ENCODE measurements around the gene SLC39A11.

SLC39A11 gene

DNA sequence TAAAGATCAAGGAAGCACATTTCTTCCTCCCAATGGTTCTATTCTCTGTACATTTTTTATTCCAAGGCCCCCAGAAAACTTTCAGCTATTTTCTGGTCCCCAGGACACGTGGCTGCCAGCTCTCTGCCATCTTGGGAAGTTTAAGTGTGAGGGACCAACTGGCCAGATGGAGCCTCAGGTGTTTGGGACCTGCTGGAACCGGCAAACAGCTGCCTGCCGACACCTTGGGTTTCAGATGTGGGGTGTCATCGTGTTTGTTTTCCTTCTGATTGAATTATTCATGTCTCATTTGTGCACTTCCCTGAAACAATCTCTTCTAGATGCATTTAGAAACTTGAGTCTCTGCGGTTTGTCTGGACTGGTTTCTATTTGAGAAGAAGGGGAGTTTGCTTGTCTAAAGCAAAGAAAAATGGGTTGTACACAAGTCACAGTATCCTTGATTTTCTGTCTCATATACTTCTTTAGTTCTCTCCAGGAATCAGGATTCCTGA is 386.5 kb downstream of the SLC39A11 start:
- POLR2A ChIA-PET, result no interaction called here
- DNase-seq (ENCODE audit: extremely low spot score), result no peak
- CTCF ChIA-PET, result no interaction called here
- TF ChIP-seq ELF4 (IDR thresholded peaks at IDR 0.05) (no peak), ARNT (IDR thresholded peaks at IDR 0.05) (no peak), ZNF384 (IDR thresholded peaks at IDR 0.05) (no peak), FOXA1 (IDR thresholded peaks at IDR 0.05) (no peak), NFRKB (IDR thresholded peaks at IDR 0.05) (no peak), LEF1 (IDR thresholded peaks at IDR 0.05; ENCODE audit: borderline replicate concordance) (no peak), CTBP1 (IDR thresholded peaks at IDR 0.05; ENCODE audit: borderline replicate concordance) (no peak), FOXK2 (IDR thresholded peaks at IDR 0.05) (no peak), SUZ12 (IDR thresholded peaks at IDR 0.05) (no peak), TARDBP (IDR thresholded peaks at IDR 0.05) (no peak), L3MBTL2 (conservative IDR thresholded peaks at IDR 0.05) (no peak), FOXM1 (IDR thresholded peaks at IDR 0.05; ENCODE audit: borderline replicate concordance) (no peak)

DNA sequence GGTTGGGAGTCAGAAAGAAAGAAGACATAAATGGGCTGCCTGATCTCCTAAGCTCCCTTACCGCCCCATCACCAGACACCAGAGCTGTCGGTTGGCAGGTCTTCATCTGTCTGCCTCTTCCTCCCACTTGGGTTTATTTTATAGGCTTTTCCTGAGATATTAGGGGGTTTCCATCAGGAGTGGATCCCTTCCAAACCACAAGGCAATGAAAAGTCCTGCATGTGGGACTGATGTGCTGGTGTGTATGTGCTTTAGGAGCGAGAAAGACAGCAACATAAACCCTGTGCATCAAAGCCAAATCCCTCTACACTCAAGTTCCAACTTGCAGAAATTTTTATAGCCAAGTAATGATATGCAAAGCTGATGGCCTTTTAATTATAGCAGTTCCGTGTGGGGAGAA is 389.5 kb downstream of the SLC39A11 start:
- POLR2A ChIA-PET, result no interaction called here
- CTCF ChIA-PET, result no interaction called here
- TF ChIP-seq FOXA1 (IDR thresholded peaks at IDR 0.05) (no peak), CTBP1 (IDR thresholded peaks at IDR 0.05; ENCODE audit: borderline replicate concordance) (no peak), FOXM1 (IDR thresholded peaks at IDR 0.05; ENCODE audit: borderline replicate concordance) (no peak), FOXK2 (IDR thresholded peaks at IDR 0.05) (no peak), LEF1 (IDR thresholded peaks at IDR 0.05; ENCODE audit: borderline replicate concordance) (no peak), L3MBTL2 (conservative IDR thresholded peaks at IDR 0.05) (no peak), NFRKB (IDR thresholded peaks at IDR 0.05) (no peak), ZNF384 (IDR thresholded peaks at IDR 0.05) (no peak), BHLHE40 (IDR thresholded peaks at IDR 0.05; ENCODE audit: borderline replicate concordance) (no peak), SP1 (IDR thresholded peaks at IDR 0.05) (no peak), SUZ12 (IDR thresholded peaks at IDR 0.05) (no peak), HDGF (IDR thresholded peaks at IDR 0.05; ENCODE audit: borderline replicate concordance) (no peak), TARDBP (IDR thresholded peaks at IDR 0.05) (no peak), ELF4 (IDR thresholded peaks at IDR 0.05) (no peak), ARNT (IDR thresholded peaks at IDR 0.05) (no peak)
- TF ChIP-seq, protein P1, sequence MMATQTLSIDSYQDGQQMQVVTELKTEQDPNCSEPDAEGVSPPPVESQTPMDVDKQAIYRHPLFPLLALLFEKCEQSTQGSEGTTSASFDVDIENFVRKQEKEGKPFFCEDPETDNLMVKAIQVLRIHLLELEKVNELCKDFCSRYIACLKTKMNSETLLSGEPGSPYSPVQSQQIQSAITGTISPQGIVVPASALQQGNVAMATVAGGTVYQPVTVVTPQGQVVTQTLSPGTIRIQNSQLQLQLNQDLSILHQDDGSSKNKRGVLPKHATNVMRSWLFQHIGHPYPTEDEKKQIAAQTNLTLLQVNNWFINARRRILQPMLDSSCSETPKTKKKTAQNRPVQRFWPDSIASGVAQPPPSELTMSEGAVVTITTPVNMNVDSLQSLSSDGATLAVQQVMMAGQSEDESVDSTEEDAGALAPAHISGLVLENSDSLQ (IDR thresholded peaks at IDR 0.05), result no peak
- no peak for DNase-seq (ENCODE audit: extremely low spot score)

DNA sequence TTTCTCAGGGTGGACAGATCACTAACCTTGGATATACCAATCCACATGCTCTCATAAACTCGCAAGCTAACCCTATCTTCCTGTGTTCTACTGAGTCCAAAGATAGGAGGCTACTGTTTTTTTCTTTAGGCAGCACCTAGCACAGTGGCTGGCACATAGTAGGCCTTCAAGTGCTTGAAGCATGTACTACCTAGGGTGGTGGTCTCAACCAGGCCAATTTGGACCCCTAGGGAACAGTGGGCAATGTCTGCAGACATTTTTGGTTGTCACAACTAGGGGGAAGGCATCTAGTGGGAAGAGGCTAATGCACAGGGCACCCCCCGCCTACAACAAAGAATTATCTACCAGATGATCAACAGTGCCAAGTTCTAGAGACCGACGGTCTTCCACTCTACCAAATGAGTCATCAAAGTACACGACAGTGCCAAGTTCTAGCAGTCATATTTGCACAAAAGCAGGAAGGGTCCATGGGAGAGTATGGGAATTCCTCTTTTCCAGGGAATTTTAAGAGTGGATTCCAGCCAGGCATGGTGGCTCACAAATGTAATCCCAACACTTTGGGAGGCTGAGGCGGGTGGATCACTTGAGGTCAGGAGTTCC is 390.3 kb downstream of the SLC39A11 start:
- ChIA-PET POLR2A (no interaction called here), CTCF (no interaction called here)
- DNase-seq (ENCODE audit: extremely low spot score), result no peak
- TF ChIP-seq BHLHE40 (IDR thresholded peaks at IDR 0.05; ENCODE audit: borderline replicate concordance) (no peak), FOXA1 (IDR thresholded peaks at IDR 0.05) (no peak), SP1 (IDR thresholded peaks at IDR 0.05) (no peak), ZNF384 (IDR thresholded peaks at IDR 0.05) (no peak)
- TF ChIP-seq, protein P1 (IDR thresholded peaks at IDR 0.05), result no peak

DNA sequence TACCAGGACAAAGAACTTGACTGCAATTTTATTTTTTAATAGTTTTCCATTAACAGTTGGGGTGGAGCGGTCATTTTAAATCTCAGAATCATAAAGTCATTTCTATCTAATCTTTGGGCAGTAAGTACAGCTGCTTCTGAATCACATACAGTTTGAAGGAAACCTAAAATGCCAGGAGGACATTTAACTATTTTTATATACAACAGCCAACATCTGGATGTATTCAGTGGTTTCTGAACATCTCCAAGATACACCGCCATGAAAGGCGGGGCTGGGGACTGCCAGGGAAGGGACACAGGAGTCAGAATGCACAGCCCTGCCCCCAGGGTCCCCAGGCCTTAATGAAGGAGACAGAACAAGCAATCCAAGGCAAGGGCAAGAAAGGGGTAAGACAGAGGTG is 392.3 kb downstream of the SLC39A11 start:
- CTCF ChIA-PET, result no interaction called here
- TF ChIP-seq SP1 (IDR thresholded peaks at IDR 0.05), result no peak
- no peak for TF ChIP-seq L3MBTL2 (conservative IDR thresholded peaks at IDR 0.05)
- no peak for DNase-seq (ENCODE audit: extremely low spot score)
- POLR2A ChIA-PET, result no interaction called here

DNA sequence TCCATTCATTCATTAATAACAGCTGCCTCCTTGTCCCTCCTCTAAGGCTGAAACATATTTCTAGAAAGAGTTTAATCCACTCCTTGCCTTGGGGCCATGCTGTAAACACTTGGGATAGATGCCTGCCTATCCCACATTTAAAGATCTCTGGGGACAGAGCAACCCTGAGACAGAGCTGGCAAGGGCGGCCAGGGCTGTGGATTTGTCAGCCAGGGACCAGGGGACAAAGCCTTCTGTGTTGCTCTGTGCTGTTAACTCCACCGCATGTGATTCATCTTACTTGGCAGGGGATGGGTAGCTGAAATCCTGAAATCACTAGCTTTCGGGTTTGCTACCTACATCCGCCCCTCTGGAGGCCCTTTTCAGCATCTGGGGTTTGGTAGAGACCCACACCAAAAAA is 392.9 kb downstream of the SLC39A11 start:
- ChIA-PET CTCF (no interaction called here), POLR2A (interaction anchor here (1.2 kb wide), 1 partner anchor 15 kb away, joined by 3 read pairs; no protein-coding TSS in a partner anchor)
- TF ChIP-seq LEF1 (IDR thresholded peaks at IDR 0.05; ENCODE audit: borderline replicate concordance), result no peak
- TF ChIP-seq SUZ12 (IDR thresholded peaks at IDR 0.05), result no peak
- TF ChIP-seq SP1 (IDR thresholded peaks at IDR 0.05), result no peak
- TF ChIP-seq ARNT (IDR thresholded peaks at IDR 0.05), result no peak
- DNase-seq (ENCODE audit: extremely low spot score), result no peak

DNA sequence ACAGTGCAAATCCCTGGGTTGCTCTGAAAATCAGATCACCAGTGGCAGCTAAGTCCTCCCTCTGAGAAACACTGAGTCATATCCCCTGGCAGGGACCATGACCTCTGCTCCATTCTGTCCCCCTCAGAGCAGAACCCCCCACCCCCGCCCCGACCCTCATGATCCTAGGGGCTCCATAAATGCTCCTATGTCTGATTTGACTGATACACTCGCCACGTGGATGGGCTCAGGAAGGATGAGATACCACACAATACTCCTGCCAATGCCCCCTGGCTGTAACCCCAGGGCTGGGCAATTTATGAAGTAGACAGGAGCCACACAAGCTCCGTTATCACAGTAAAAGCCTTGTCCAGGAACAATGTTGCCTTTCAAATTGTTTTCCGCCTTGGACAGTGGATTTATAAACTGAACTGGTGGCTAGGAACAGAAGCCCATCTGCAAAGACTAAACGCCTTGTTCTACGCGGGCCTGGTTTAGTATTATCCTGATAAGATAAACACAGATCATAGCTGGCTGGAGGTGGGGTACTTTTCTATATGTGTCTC is 394.8 kb downstream of the SLC39A11 start:
- DNase-seq (ENCODE audit: extremely low spot score), result no peak
- CTCF ChIA-PET, result interaction anchor here (0.9 to 1.9 kb wide), 2 partner anchors 137 to 141 kb away, joined by 4 to 5 read pairs; no protein-coding TSS in a partner anchor
- no peak for TF ChIP-seq ELF4 (IDR thresholded peaks at IDR 0.05)
- POLR2A ChIA-PET, result no interaction called here

DNA sequence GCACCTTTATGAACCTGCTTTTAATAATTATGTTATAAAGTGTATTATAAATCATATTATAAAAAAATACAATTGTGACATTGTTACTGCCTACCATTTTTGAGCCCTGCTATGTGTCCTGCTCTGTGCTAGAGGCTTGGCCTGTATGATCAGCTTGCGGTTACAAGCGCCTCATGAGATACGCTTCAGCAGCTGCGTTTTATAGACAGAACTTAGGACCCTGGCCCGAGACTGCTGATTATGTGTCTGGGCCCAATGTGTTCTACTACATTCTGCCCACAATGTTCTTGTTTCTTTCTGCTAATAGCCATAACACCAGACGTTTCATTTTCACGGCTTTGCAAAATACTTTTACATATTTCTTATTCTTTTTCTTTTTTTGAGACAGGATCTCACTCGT is 395.8 kb downstream of the SLC39A11 start:
- DNase-seq (ENCODE audit: extremely low spot score), result no peak
- no peak for TF ChIP-seq SP1 (IDR thresholded peaks at IDR 0.05)
- ChIA-PET POLR2A (no interaction called here), CTCF (no interaction called here)

DNA sequence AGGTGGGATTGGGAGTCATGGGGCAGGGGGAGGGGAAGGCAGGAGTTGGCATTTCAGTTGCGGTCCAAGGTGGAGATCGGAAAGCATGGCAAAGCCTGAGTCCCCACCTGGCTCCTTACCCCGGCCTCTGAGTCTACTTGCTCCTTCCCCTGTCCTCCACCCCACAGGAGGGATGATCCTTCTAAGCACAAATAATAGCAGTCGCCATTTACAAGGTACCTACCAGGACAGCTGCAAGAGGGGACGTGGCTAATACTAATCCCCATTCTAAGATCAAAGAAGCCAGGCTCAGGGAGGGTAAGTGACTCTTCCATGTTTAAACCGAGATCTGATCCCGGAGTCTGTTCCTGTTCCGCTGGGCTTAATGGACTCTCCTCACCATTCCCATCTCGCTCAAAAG is 396.3 kb downstream of the SLC39A11 start:
- CTCF ChIA-PET, result no interaction called here
- no peak for DNase-seq (ENCODE audit: extremely low spot score)

More for the DNA sequence above, 396.3 kb downstream of the SLC39A11 start:
- POLR2A ChIA-PET, result no interaction called here
- TF ChIP-seq ELF4 (IDR thresholded peaks at IDR 0.05) (no peak), TARDBP (IDR thresholded peaks at IDR 0.05) (no peak), BHLHE40 (IDR thresholded peaks at IDR 0.05; ENCODE audit: borderline replicate concordance) (no peak), ARNT (IDR thresholded peaks at IDR 0.05) (no peak), LEF1 (IDR thresholded peaks at IDR 0.05; ENCODE audit: borderline replicate concordance) (no peak), L3MBTL2 (conservative IDR thresholded peaks at IDR 0.05) (no peak), ZNF384 (IDR thresholded peaks at IDR 0.05) (no peak), SP1 (IDR thresholded peaks at IDR 0.05) (no peak), HDGF (IDR thresholded peaks at IDR 0.05; ENCODE audit: borderline replicate concordance) (no peak)
